Activated CD4-positive, CD25-positive, alpha-beta regulatory T cell (primary cell): ENCODE results near the gene BTNL8.
"Not testable (repeated sequence)": the region's sequence is repeated elsewhere in the genome, so short reads cannot be mapped to it uniquely, and the experiment has no call there.

Source experiments
- DNase-seq, 4 experiments: peaks; one replicate each; lab custom pipeline; 2025; lab: John Stamatoyannopoulos, UW

Gene BTNL8

GRCh38 chr5:180875860-180876426 is 23.0 kb upstream of the BTNL8 start:
- no peak for DNase-seq

- DNase-seq, result not testable (repeated sequence)
These were observed 13.0 kb upstream of the BTNL8 start for GRCh38 chr5:180885845-180886529.

DNA sequence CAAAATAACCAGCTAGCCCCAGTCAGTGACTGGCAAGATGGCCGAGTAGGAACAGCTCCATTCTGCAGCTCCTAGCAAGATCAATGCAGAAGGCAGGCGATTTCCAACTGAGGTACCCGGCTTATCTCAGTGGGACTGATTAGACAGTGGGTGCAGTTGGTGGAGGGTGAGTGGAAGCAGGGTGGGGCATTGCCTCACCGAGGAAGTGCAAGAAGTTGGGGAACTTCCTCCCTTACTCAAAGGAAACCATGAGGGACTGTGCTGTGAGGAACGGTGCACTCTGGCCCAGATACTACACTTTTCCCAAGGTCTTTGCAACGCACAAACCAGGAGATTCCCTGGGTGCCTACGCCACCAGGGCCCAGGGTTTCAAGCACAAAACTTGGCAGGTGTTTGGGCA is 9.6 kb upstream of the BTNL8 start:
- no peak for DNase-seq

- DNase-seq, result not testable (repeated sequence)
These were observed 3.6 kb upstream of the BTNL8 start for GRCh38 chr5:180895330-180895729.

- DNase-seq, result no peak
These were observed 1.2 kb downstream of the BTNL8 start for GRCh38 chr5:180900178-180900577.

DNA sequence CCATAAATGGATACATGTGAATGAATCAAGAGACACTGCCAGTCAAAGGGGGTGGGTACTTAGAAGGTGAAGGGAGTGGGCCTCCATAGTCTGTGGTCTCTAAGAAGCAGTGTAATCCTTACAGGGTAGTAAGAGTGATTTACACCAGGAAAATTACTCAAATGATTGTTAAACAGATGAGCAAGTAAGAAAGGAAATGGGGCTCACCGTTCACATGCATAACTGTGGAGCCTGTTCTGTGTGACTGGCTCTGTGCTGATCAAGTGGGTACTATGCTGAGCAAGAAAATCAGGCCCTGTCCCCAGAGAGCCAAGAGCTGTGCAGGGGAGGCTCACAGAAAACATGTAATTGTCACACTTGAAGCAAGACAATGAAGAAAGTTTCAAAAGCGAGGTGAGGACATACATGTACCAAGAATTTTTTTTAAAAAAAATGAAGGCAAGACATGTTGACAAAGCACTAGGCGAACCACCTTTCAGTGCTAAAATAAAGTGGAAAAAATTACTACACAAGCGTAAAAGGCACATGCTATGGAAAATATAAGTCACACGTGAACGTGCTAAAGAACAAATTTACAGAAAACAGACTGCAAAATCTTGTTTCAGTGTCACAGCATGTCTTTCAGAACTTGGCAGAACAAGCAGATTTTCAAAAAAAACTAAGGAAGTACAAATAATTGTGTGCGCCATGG is 2.5 kb downstream of the BTNL8 start:
- DNase-seq, result no peak

GRCh38 chr5:180908400-180908799 is 9.4 kb downstream of the BTNL8 start:
- DNase-seq, result no peak

GRCh38 chr5:180908998-180909731 is 10.2 kb downstream of the BTNL8 start:
- DNase-seq, result no peak

DNA sequence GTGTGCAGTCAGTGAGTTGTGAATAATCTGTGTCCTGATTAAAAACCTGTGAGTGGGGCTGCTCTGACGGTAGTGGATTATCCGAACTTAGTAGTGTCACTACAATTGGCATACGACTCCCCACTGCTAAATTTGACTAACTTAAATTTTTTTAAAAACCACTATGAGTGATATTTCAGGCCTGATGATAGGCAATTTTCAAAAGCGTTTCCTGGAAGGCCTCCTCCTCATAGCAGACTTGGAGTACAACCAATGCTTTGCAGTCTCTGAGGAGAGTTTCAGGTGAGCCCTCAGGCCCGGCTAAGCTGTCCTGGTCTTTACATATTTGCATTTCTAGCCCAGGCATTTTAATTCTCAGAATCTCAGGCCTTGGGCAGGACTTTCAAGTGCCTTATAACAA is 10.8 kb downstream of the BTNL8 start:
- DNase-seq, result no peak

DNA sequence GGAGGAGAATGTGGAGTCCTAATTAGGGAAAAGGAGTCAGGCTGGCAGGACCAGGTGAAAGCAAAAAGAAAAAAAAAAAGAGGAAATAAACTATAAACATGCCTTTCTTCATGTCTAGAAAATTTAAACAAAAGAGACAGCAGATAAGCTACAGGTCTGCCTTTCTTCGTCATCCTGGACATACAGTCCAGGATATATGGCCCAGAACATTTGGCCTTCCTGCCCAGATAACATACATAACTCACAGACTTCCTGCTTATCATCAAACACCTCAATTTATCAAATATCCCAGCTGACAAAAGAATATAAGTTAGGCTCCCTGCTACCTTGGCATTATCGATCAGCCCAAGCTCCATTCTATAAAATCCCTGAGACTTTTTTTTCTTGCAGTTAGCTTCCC is 11.2 kb downstream of the BTNL8 start:
- DNase-seq, result no peak

DNA sequence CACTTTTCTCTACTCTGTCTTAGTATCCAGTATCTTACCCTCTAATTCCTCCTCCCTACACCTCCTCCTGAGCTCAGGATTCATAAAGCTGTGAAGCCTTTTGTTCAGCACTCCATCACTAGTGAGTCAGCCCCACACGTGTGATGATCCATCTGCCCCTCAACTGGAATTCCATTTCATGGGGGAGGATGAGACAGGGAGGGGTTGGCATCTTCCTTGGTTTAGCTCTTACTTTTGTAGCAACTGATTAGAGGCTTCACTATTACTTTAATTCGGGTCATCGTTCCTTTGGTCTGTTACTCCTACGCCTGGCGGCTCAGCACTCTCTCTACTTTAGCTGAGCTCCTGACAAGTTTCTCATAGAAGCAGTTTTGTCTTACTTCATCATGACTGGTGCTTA is 11.8 kb downstream of the BTNL8 start:
- DNase-seq, result no peak

DNA sequence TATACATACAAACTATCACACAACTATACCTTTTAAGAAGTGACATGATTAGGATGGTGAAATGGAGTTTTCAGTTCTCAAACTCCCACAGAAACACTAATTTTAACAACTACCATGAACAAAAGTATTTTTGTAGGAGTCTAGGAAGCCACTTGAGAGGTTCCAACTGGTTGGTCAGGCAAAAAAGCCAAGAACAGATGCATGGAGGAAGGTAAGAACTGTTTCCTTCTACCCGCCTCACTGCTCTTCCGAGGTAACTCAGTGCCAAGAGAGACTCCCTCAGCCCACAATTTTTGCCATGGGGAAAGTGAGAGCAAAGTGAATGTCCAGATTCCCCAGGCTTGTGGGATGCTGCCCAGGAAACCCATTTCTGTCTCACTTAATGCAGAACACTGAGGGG is 15.7 kb downstream of the BTNL8 start:
- DNase-seq, result no peak

DNA sequence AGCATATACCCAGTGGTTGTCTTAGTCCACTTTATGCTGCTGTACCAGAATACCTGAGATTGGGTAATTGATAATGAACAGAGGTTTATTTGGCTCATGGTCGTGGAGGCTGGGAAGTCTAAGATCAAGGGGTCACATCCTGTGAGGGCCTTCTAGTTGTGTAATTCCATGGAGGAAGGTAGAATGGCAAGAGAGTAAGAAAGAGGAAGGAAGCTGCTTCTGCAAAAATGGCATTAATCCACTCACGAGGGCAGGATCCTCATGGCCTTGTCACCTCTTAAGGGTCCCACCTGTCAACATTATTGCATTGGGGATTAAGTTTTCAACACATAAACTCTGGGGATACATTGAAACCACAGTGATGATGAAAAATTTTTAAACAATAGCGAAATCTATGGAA is 17.0 kb downstream of the BTNL8 start:
- DNase-seq, result no peak

DNA sequence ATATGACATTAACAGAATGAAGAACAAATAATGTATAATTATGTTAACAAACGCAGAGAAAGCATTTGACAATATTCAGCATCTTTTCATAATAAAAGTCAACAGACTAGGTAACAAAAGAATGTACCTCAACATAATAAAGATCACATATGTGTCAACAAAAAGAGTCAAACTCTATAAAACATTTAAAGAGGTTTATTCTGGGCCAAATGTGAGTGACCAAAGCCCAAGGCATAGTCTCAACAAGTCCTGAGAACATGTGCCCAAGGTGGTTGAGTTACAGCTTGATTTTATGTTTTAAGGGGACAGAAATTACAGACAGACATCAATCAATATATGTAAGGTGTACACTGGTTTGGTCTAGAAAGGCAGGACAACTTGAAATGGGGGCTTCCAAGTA is 19.4 kb downstream of the BTNL8 start:
- DNase-seq, result no peak

GRCh38 chr5:180920710-180921109 is 21.8 kb downstream of the BTNL8 start:
- no peak for DNase-seq

- no peak for DNase-seq
These were observed 24.0 kb downstream of the BTNL8 start for GRCh38 chr5:180922932-180923331.

DNA sequence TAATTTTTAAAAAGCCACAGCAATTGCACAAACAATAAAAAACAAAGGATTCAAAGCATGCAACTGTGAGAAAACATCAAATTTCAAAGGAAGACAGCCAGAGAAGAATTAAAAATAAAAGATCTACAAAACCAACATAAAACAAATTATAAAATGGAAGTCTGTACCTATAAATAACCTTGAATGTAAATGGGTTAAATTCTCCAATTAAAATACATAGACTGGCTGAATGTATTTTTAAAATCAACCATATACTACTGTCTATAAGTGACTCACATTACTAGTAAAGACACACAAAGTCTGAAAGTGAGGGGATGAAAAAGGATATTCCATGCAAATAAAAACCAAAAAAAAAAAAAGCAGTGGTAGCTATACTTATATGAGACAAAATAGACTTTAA is 33.7 kb downstream of the BTNL8 start:
- no peak for DNase-seq

DNA sequence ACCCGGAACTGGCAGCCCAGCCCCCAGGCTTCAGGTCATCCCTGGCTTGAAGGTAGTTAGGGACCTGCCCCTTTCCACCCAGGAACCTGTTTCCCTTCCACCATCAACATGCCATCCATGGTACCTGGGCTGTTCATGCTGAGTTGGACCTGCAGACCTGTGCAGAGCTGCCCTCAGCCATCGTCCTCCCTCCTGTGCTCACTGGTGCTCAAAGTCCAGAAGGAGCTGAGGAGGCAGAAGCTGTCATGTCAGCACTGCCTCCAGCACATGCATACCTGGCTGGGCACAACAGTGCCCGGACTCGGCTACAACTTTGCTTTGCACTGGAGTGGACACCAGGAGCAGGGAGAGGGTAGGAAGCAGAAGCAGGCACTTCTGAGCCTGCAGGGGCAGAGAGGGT is 36.2 kb downstream of the BTNL8 start:
- DNase-seq, result no peak

DNA sequence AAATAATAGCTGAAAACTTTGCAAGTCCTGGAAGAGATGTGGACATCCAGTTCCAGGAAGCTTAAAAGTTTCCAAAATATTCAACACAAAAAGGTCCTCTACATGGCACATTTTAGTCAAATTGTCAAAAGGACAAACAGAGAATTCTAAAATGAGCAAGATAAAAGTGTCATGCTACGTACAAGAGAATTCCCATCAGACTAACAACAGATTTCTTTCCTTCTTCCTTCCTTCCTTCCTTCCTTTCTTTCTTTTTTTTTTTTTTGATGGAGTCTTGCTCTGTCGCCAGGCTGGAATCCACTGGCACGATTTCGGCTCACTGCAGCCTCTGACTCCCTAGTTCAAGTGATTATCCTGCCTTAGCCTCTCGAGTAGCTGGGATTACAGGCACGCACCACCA is 39.3 kb downstream of the BTNL8 start:
- no peak for DNase-seq

DNA sequence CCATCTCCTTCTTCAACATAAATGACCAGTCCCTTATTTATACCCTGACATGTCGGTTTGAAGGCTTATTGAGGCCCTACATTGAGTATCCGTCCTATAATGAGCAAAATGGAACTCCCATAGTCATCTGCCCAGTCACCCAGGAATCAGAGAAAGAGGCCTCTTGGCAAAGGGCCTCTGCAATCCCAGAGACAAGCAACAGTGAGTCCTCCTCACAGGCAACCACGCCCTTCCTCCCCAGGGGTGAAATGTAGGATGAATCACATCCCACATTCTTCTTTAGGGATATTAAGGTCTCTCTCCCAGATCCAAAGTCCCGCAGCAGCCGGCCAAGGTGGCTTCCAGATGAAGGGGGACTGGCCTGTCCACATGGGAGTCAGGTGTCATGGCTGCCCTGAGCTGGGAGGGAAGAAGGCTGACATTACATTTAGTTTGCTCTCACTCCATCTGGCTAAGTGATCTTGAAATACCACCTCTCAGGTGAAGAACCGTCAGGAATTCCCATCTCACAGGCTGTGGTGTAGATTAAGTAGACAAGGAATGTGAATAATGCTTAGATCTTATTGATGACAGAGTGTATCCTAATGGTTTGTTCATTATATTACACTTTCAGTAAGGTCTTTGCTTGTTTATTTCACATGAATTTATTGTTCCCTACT is 51.5 kb downstream of the BTNL8 start:
- DNase-seq, result no peak

GRCh38 chr5:180959661-180960060 is 60.7 kb downstream of the BTNL8 start:
- no peak for DNase-seq

GRCh38 chr5:180960209-180960608 is 61.2 kb downstream of the BTNL8 start:
- DNase-seq, result no peak
